DOHH2 (cell line): Measurements from ENCODE around the gene AEBP1.

ENCODE experiments used
- CTCF ChIP-seq: fragments of 200-600 bp; sonication (generic); IDR thresholded peaks from one replicate; pipeline ENCODE4 v1.5.1; 2014; ENCODE audit warnings: antibody characterized with exemption, mild to moderate bottlenecking, low read depth, low read length; ENCODE audit not compliant: poor library complexity, severe bottlenecking
- EZH2phosphoT487 ChIP-seq: fragments of 200-600 bp; sonication (generic); IDR thresholded peaks from 2 replicates; pipeline ENCODE4 v1.6.1; 2017; ENCODE audit warnings: borderline replicate concordance, mild to moderate bottlenecking, antibody characterized with exemption, low read length, moderate library complexity, mixed read lengths

- TF ChIP-seq EZH2phosphoT487 (no peak), CTCF (no peak)
Observed at GRCh38 chr7:44060091-44060947, 43.8 kb upstream of the AEBP1 start.
